Activated CD4-positive, alpha-beta T cell treated with anti-CD3 and anti-CD28 coated beads, Interleukin-2, Interleukin-4, amounts not matched to agents 100 ng/mL and 50 ng/mL, durations not matched to agents 16 hours and 8 hours (primary cell): ENCODE data around the gene MAP4K4.
"Not testable (repeated sequence)": the region's sequence is repeated elsewhere in the genome, so short reads cannot be mapped to it uniquely, and the experiment has no call there.

Experiments used
- DNase-seq: peaks from one replicate; pipeline ENCODE4 v3.0.0-alpha.2; 2020; ENCODE audit warnings: low spot score

MAP4K4 gene

DNA sequence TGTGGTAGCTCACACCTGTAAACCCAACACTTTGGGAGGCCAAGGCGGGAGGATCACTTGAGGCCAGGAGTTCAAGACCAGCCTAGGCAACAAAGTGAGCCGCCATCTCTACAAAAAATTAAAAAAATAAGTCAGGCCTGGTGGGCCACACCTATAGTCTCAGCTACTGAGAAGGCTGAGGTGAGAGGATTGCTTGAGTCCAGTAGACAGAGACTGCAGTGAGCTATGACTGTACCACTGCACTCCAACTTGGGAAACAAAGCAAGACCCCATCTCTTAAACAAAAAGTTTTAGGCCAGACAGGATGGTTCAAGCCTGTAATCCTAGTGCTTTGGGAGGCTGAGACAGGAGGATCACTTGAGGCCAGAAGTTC lies 224.4 kb downstream of the MAP4K4 start:
- no peak for DNase-seq

DNA sequence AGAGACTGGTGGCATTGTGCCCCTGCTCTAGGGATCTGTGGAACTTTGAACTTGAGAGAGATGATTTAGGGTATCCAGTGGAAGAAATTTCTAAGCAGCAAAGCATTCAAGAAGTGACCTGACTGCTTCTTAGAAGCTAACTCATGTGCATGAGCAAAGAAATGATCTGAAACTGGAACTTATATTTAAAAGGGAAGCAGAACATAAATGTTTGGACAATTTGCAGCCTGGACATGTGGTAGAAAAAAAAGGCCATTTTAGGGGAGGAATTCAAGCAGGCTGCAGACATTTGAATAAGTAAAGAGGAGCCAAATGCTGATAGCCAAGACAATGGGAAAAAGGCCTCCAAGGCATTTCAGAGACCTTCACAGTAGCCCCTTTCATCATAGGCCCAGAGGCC lies 226.8 kb downstream of the MAP4K4 start:
- DNase-seq, result not testable (repeated sequence)

DNA sequence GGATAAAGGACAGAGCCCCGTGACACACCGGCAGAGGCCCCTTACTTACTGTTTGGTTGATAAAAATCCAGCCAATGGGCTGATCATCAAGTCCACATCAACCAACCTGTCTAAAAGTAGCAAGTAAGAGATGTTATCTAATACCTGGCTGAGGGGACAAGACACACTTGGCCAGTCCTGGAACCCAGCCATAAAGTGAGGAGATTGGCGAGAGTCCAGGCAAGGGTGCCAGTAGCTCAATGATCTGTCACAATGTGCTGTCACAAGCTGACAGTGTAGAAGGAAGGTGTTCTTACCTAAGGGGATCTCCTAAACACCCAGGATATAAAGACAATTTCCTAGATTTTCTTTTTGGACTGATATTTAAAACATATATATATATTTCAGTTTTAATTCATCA lies 232.5 kb downstream of the MAP4K4 start:
- no peak for DNase-seq

DNA sequence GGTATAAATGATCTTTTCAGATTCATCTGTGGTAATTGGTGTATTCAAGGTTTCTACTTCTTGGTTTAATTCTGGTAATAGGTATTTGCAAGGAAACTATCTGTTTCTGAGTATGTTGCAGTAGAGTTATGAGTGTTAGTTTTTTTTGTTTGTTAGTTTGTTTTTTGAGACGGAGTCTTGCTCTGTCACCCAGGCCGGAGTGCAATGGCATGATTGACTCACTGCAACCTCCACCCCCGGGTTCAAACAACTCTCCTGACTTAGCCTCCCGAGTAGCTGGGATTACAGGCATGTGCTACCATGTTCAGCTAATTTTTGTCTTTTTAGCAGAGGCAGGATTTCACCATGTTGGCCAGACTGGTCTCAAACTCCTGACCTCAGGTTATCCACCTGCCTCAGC lies 233.3 kb downstream of the MAP4K4 start:
- no peak for DNase-seq

DNA sequence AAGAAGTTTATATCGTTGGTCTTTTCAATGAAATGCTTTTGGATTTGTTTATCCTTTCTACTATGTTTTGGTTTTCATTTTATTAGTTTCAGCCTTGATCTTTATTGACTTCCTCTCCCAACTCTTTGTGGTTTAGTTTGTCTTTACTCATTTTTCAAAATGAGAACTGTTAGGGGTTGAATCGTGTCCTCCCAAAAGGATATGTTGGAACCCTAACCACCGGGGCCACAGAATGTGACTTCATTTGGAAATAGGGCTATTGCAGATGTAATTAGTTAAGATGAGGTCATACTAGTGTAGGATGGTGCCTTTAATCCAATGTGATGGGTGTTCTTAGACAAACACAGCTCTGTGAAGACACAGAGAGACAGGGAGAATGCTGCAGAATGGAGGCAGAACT lies 233.9 kb downstream of the MAP4K4 start:
- peak; percentile 22 for DNase-seq

DNA sequence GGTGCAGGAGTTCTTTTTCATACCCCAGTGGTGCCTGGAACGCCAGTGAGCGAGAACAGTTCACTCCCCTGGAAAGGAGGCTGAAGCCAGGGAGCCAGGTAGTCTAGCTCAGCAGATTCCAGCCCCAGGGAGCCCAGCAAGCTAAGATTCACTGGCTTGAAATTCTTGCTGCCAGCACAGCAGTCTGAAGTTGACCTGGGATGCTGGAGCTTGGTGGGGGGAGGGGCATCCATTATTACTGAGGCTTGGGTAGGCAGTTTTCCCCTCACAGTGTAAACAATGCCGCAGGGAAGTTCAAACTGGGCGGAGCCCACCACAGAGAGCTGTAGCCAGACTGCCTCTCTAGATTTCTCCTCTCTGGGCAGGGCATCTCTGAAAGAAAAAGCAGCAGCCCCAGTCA lies 238.3 kb downstream of the MAP4K4 start:
- DNase-seq, result not testable (repeated sequence)

DNA sequence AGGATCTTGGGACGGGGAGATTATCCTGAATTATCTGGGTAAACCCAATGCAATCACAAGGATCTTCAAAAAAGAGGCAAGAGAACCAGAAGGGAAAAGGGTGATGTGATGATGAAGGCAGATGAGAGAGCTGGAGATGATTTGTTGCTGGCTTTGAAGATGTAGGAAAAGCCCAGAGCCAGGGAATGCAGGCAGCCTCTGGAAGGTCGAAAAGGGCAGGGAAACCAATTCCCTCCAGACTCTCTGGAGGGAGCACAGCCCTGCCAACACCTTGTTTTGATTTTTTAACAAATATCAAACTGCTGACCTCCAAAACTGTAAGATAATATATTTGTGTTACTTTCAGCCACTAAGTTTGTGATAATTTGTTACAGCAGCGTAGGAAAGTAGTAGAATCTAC lies 245.3 kb downstream of the MAP4K4 start:
- no peak for DNase-seq
